ENCODE data around the gene RASA3.
"Not testable (repeated sequence)": the region's sequence is repeated elsewhere in the genome, so short reads cannot be mapped to it uniquely, and the experiment has no call there.

RASA3 gene

DNA sequence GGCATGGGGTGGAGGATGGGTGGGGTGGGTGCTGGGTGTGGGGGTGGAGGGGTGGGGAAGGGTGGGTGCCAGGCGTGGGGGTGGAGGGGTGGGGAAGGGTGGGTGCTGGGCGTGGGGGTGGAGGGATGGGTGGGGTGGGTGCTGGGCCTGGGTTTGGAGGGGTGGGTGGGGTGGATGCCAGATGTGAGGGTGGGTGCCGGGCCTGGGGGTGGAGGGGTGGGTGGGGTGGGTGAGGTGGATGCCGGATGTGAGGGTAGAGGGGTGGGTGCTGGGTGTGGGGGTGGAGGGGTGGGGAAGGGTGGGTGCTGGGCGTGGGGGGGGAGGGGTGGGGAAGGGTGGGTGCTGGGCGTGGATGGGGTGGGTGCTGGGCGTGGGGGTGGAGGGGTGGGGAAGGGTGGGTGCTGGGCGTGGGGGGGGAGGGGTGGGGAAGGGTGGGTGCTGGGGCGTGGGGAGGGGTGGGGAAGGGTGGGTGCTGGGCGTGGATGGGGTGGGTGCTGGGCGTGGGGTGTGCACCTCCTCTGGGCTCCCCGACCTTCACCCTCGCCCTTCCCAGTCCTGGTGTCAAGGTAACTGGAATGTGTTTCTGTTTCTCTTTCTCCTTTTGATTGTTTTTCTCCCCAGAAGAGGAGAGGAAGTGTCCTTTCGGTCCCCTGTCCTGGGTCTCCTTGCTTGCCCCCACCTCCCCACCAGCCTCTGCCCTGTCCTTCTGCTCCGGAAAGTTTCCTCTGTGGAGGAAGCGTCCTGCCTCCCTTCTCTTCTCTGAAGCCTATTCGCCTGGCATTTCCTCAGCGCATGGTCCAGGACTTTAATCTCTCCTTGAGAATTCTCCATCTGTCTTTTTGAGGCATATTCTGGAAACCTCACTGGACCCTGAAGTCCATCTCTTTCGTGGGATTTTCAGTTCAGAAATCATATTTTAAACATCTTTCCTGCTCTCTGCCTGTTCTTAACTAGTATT, 23.8 kb upstream of the RASA3 start:
- no peak for DNase-seq (ENCODE audit: low spot score)

DNA sequence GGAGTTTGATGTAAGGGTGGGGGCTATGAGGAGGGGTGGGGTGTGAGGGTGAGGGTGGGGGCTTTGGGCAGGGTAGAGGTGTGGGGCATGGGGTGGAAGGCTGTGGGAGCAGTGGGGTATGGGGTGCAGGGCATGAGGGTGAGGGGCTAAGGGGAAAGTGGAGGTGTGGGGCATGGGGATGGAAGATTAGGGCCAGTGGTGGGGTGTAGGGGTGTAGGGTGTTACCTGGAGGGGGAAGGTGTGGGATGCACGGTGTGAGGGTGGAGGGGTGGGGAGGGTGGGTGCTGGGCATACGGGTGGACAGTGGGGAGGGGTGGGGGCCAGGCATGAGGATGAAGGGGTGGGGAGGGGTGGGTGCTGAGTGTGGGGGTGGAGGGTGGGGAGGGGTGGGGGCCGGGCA, 22.9 kb upstream of the RASA3 start:
- no peak for DNase-seq (ENCODE audit: low spot score)

DNA sequence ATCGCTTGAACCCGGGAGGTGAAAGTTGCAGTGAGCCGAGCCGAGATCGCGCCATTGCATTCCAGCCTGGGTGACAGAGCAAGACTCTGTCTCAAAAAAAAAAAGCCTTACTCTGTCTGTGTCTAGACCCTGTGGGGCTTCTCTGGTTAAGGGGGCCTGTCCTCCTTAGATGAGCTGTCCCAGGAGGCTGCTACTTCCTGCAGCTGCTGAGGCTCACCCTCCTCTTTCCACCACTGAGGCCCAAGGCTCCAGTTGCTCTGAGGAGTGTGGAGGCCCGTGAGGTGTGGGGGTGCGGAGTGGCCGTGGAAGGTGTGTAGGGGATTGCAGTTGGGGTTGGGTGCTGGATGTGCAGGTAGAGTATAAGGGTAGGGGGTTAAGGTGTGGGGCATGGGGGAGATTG, 22.1 kb upstream of the RASA3 start:
- no peak for DNase-seq (ENCODE audit: low spot score)

DNA sequence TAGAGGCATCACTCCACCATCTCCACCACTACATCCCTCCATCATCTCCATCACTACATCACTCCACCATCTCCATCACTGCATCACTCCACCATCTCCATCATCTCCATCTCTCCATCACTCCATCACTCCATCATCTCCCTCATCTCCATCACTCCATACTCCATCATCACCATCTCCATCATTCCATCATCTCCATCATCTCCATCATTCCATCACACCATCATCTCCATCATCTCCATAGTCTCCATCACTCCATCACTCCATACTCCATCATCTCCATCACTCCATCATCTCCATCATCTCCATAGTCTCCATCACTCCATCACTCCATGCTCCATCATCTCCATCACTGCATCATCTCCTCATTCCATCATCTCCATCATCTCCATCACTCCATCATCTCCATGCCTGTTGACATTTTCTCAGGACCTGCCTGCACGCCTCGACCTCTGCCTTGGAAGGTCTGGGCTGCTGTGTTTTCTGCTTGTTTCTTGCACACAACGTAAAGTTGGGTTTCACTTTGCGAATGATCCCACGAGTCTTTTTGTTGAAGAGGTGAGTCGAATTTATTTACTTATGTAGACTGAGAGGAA, 21.2 kb upstream of the RASA3 start:
- no peak for DNase-seq (ENCODE audit: low spot score)

DNA sequence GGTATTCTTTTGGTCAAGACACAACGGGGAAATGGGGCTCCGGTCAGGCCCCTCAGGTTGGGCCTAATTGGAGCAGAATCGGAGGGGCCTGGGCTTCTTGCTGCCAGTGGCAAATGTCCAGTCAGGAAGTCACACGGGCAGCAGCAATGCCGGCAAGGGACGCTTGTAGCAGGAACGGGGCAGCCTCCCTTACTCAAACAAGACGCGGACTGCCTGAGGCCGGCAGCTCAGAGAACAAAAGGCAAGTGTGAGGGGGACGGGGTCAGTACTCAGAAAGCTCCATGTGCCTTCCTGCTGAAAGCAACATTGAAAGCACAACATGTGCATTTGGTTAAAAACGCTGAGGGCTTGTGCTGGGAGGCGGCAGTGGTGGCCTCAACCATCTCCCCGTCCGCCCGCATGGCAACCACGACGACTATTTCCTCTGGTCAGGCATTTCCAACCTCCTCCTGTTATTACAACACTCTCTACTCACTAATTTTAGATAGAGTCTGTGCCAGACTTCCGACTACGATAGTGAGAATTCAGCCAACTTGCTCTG, 20.5 kb upstream of the RASA3 start:
- no peak for DNase-seq (ENCODE audit: low spot score)

GRCh38 chr13:114152285-114152645, 19.8 kb upstream of the RASA3 start:
- DNase-seq (ENCODE audit: low spot score): no peak

DNA sequence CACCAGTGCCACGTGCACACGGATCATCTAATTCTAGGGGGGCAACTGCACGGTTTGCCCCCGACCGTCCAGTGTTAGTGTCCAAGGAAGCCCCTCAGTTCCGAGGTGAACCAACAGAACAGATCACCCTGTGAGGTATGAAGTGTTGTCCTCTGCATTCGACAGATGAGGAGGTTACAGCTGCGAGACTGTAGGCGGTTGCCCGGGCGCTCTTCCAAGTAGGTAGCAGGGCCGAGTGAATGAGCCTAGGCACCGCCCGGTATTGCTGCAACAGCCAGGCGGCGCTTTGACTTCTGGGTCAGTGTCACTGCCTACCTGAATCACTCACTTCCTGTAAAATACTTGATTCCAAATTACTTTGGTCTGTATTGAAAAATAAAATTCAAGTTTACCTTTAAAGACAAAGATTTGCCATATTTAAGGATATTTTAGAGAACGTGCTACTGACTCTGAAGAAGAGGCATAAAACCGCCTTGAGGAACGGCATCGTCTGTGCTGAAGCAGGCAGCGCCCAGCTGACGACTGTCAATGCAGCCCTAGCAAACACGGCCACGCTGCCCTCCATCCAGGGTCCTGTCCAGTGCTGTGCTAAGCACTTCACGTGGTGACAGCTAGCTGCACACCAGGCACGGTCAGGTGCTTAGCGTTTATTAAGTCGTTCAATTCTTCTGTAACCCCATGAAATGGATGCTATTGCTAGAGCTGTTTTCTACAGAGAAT, 19.3 kb upstream of the RASA3 start:
- no peak for DNase-seq (ENCODE audit: low spot score)

DNA sequence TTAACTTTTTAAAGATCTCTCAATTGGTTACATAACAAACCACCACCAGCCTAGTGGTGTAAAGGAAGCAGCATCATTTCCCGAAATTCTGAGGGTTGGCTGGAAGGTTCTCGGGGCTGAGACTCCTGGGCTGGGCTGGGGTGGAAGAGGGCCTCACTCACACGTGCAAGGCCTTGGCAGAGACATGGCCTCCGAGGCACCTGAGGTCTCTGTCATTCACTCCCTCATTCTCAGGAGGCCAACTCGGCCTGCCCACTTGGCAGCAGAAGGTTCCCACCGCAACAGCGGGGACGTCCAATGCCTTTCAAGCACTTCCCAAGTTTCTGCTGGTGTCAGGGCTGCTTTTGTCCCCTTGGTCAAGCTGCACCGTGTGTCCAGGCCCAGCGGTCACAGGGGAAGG, 18.6 kb upstream of the RASA3 start:
- no peak for DNase-seq (ENCODE audit: low spot score)

GRCh38 chr13:114149774-114150740, 17.6 kb upstream of the RASA3 start:
- DNase-seq (ENCODE audit: low spot score): no peak

DNA sequence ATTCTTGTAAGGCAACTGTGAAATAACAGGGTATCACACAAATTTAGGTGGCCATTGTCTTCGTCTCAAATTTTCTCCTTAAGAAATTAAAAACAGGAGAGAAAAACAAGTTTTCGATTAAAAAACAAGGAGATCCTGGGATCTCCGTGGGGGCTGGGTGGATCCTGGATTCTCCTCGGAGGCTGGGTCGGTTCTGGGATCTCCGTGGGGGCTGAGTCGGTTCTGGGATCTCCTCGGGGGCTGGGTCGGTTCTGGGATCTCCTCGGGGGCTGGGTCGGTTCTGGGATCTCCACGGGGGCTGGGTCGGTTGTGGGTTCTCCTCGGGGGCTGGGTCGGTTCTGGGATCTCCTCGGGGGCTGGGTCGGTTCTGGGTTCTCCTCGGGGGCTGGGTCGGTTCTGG, 16.5 kb upstream of the RASA3 start:
- not testable (repeated sequence) for DNase-seq (ENCODE audit: low spot score)

DNA sequence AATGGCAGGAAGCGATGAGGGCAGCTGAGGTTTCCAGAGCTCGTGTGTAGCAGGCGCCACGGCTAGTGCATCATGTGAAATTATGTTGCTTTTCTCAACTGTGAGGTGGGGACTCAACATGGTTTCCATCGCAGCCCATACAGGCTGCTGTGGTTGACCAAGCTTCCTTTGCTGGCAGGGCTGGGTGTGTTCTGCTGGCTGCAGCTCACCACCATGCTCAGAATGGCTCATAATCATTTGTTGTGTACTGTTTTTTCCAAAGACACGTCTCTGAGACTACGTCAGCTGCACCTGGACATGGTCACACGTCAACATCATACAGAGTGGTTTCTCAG, 16.1 kb upstream of the RASA3 start:
- no peak for DNase-seq (ENCODE audit: low spot score)

- DNase-seq (ENCODE audit: low spot score): no peak
Measured at GRCh38 chr13:114147803-114148520, 15.5 kb upstream of the RASA3 start.

- no peak for DNase-seq (ENCODE audit: low spot score)
Measured at GRCh38 chr13:114146629-114147028, 14.2 kb upstream of the RASA3 start.

GRCh38 chr13:114146173-114146572, 13.8 kb upstream of the RASA3 start:
- DNase-seq (ENCODE audit: low spot score): no peak

- DNase-seq (ENCODE audit: low spot score): no peak
Measured at GRCh38 chr13:114145722-114146121, 13.3 kb upstream of the RASA3 start.

DNA sequence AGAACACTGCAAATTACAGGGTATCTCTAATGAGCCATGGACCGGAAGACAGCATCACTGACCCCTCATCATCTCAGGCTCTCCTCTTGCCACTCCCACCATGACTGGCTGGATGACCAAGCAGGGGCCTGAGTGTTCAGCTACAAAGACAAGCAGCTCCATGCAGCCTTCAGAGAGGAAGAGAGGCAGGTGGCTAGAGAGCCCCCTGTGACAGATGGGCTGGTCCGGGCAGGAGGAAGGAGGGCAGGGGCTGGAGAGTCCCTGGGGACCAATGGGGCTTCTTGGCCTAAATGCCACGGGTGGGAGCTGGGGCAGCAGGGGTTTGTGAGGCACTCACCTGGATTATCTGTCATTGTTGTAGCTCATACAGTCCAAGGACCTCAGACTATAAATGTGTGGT, 12.8 kb upstream of the RASA3 start:
- DNase-seq (ENCODE audit: low spot score): no peak

GRCh38 chr13:114144606-114145244, 12.3 kb upstream of the RASA3 start:
- no peak for DNase-seq (ENCODE audit: low spot score)

GRCh38 chr13:114143806-114144605, 11.6 kb upstream of the RASA3 start:
- no peak for DNase-seq (ENCODE audit: low spot score)

DNA sequence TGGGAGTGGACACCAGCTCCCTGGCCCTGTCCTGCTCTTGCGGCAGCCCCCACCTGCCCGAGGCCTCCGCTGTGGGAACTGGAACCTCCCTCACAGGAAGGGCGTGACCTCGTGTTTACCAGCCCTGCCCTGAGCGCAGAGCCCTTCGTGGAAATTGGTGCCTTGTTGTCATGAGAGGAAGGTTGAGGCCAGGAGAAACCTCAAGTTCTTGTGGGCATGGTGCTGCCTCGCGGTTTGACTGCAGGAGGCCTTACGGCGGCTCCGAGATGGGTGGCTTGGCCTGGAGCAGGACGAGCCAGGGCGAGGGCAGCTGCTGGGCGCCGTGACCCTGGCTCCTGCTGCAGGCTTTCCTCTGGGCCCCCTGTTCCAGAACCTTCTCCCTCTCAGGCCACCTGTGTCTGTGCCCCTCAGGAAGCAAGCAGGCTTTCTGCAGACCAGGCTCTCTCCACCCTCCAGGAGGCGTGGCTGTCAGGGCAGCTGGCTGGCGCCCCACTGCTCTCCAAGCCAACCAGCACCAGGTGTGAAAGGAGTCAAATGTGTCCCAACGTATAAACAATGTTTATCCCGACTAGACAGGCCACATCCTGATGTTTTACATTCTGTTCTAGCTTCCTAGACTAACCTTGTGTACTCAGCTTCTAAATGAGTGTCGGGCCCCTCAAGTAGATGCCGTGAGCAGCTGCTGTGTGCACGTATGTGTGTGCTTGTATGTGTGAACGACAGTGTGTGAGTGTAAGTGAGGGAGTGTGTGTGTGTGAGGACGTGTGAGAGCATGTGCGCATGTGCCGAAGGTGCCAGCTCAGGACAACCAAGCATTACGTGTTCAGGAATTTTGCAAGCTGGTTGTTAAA, 10.4 kb upstream of the RASA3 start:
- DNase-seq (ENCODE audit: low spot score): no peak

All from kidney capillary endothelial cell (primary cell).